Vagina (tissue), 2 donors: Measurements from ENCODE around the gene BNC2. TPM values are rescaled to one million over a fixed set of nuclear protein-coding genes. Genes with fewer than 3 reads are reported as not detected.

Experiments used
- DNase-seq, 2 donors: peaks; one replicate each; pipeline ENCODE4 v3.0.0-alpha.2; 2017; ENCODE audit errors: extremely low spot score in 2 of 2
- H3K27ac ChIP-seq: fragments of 200-600 bp; sonication (generic); one replicate; pipeline ENCODE4 v1.5.1; 2019
- H3K27me3 ChIP-seq: fragments of 200-600 bp; sonication (generic); one replicate; pipeline ENCODE4 v1.5.1; 2019
- H3K36me3 ChIP-seq, 2 donors: fragments of 200-600 bp; sonication (generic); one replicate each; pipeline ENCODE4 v1.5.1; 2017 to 2019
- H3K4me1 ChIP-seq: fragments of 200-600 bp; sonication (generic); one replicate; pipeline ENCODE4 v1.5.1; 2019
- H3K4me3 ChIP-seq, 2 donors: fragments of 200-600 bp; sonication (generic); 1 replicate in 1 of 2; 2 replicates in 1 of 2; pipeline ENCODE4 v1.5.1; 2016 to 2019
- H3K9me3 ChIP-seq: fragments of 200-600 bp; sonication (generic); one replicate; pipeline ENCODE4 v1.5.1; 2019
- CTCF ChIP-seq, 3 experiments: fragments of 450-650 bp in 2 of 3; fragments of 200-600 bp in 1 of 3; sonication (generic) in 1 of 3; IDR thresholded peaks; one replicate each; pipeline ENCODE4 v1.5.1; 2017 to 2019; ENCODE audit warnings: antibody characterized with exemption in 3 of 3, mild to moderate bottlenecking in 2 of 3, moderate library complexity in 2 of 3
- POLR2A ChIP-seq, 2 donors: fragments of 450-650 bp; IDR thresholded peaks; one replicate each; pipeline ENCODE4 v1.6.1; 2017; ENCODE audit warnings: antibody characterized with exemption in 2 of 2, mild to moderate bottlenecking in 2 of 2, moderate library complexity in 2 of 2
- POLR2AphosphoS5 ChIP-seq, 2 donors: sonication (generic); formaldehyde crosslinking; IDR thresholded peaks; one replicate each; pipeline ENCODE4 v1.9.0; 2017; ENCODE audit warnings: antibody characterized with exemption in 2 of 2, mild to moderate bottlenecking in 2 of 2, low read depth in 1 of 2; ENCODE audit not compliant: insufficient read depth in 1 of 2
- intact Hi-C: fragments of 100-400 bp; cut with DNase I; formaldehyde crosslinking; loops from one replicate; pipeline ENCODE4 v1.15.1; 2023
- total RNA-seq: library from RNA; depleted of rRNA; stranded (reverse); fragments of >200 nt; gene quantifications from one replicate; pipeline ENCODE4 v1.2.3, GENCODE V29; 2016

Gene BNC2
- total RNA-seq, 1 donor from 2014 or later: 33.9 TPM

GRCh38 chr9:16595227-16595626 is 275.2 kb downstream of the BNC2 start:
- no peak for DNase-seq
- no peak overlapping the region for H3K4me3 ChIP-seq
- TF ChIP-seq CTCF (IDR thresholded peaks at IDR 0.05) (no peak), POLR2AphosphoS5 (IDR thresholded peaks at IDR 0.05; ENCODE audit: insufficient read depth in 1 of 2, low read depth in 1 of 2) (no peak), POLR2A (IDR thresholded peaks at IDR 0.05) (no peak)
- no peaks in the 10 kb centered on the region for H3K9me3 ChIP-seq
- no peak overlapping the region for H3K27ac ChIP-seq
- no peaks in the 10 kb centered on the region for H3K27me3 ChIP-seq
- intact Hi-C loops: no loop called here
- no peaks in the 10 kb centered on the region for H3K36me3 ChIP-seq
- H3K4me1 ChIP-seq: no peaks in the 10 kb centered on the region

- H3K27me3 ChIP-seq: no peaks in the 10 kb centered on the region
- DNase-seq: no peak
- no peaks in the 10 kb centered on the region for H3K9me3 ChIP-seq
- no peaks in the 10 kb centered on the region for H3K36me3 ChIP-seq
- no peak overlapping the region for H3K27ac ChIP-seq
- no peak overlapping the region for H3K4me3 ChIP-seq
- TF ChIP-seq POLR2A (IDR thresholded peaks at IDR 0.05): no peak
- no peak for TF ChIP-seq CTCF (IDR thresholded peaks at IDR 0.05)
- TF ChIP-seq POLR2AphosphoS5 (IDR thresholded peaks at IDR 0.05; ENCODE audit: insufficient read depth in 1 of 2, low read depth in 1 of 2): no peak
- intact Hi-C loops: no loop called here
- H3K4me1 ChIP-seq: no peaks in the 10 kb centered on the region
Measured at GRCh38 chr9:16594787-16595186, 275.7 kb downstream of the BNC2 start.

DNA sequence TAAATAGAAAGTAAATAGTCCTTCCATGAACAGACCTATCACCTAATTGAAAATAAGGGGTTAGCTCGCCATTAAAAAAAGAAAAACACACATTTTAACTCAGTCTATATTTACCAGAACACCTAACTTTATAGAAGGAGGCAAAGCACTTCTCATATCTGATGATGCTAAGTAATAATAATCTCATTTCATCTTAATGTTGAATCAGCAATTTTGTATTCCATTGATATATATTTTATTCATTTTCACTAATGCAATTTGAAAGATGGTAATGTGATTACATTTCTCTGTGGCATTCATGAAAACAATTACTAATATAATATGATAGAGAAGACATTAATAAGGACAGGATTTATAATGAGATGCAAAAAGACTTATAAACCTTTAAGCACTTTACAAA is 276.7 kb downstream of the BNC2 start:
- intact Hi-C loops: no loop called here
- DNase-seq: no peak
- no peak overlapping the region for H3K4me3 ChIP-seq
- no peaks in the 10 kb centered on the region for H3K36me3 ChIP-seq
- no peak for TF ChIP-seq CTCF (IDR thresholded peaks at IDR 0.05)
- no peak for TF ChIP-seq POLR2A (IDR thresholded peaks at IDR 0.05)
- TF ChIP-seq POLR2AphosphoS5 (IDR thresholded peaks at IDR 0.05; ENCODE audit: insufficient read depth in 1 of 2, low read depth in 1 of 2): no peak
- H3K9me3 ChIP-seq: no peaks in the 10 kb centered on the region
- no peaks in the 10 kb centered on the region for H3K27me3 ChIP-seq
- no peak overlapping the region for H3K27ac ChIP-seq
- H3K4me1 ChIP-seq: no peaks in the 10 kb centered on the region

GRCh38 chr9:16591092-16591491 is 279.4 kb downstream of the BNC2 start:
- intact Hi-C loops: no loop called here
- H3K36me3 ChIP-seq: no peaks in the 10 kb centered on the region
- H3K9me3 ChIP-seq: no peaks in the 10 kb centered on the region
- H3K4me1 ChIP-seq: no peaks in the 10 kb centered on the region
- no peak for DNase-seq
- TF ChIP-seq POLR2AphosphoS5 (IDR thresholded peaks at IDR 0.05; ENCODE audit: insufficient read depth in 1 of 2, low read depth in 1 of 2) (no peak), POLR2A (IDR thresholded peaks at IDR 0.05) (no peak), CTCF (IDR thresholded peaks at IDR 0.05) (no peak)
- H3K4me3 ChIP-seq: no peak overlapping the region
- no peaks in the 10 kb centered on the region for H3K27me3 ChIP-seq
- H3K27ac ChIP-seq: no peak overlapping the region

GRCh38 chr9:16585591-16585990 is 284.9 kb downstream of the BNC2 start:
- Histone ChIP-seq H3K9me3 (no peaks in the 10 kb centered on the region), H3K4me3 (no peak overlapping the region), H3K27me3 (no peaks in the 10 kb centered on the region), H3K36me3 (no peaks in the 10 kb centered on the region), H3K27ac (no peak overlapping the region), H3K4me1 (peaks cover 5% of the 10 kb centered on the region)
- TF ChIP-seq POLR2AphosphoS5 (IDR thresholded peaks at IDR 0.05; ENCODE audit: insufficient read depth in 1 of 2, low read depth in 1 of 2) (no peak), POLR2A (IDR thresholded peaks at IDR 0.05) (no peak), CTCF (IDR thresholded peaks at IDR 0.05) (no peak)
- intact Hi-C loops: no loop called here
- DNase-seq: no peak
